Activated CD8-positive, alpha-beta T cell treated with anti-CD3 and anti-CD28 coated beads for 36 hours (primary cell): ENCODE measurements around the gene NCKAP5L. TPM values are rescaled to one million over a fixed set of nuclear protein-coding genes. Genes with fewer than 3 reads are reported as not detected.
"Not testable (repeated sequence)": the region's sequence is repeated elsewhere in the genome, so short reads cannot be mapped to it uniquely, and the experiment has no call there.

Experiments used
- ATAC-seq: fragments of 200-7000 bp; cut with Tn5 transposase; one replicate; pipeline ENCODE4 v1.10.0; 2021; ENCODE audit warnings: mild to moderate bottlenecking, moderate library complexity
- CTCF ChIA-PET: fragments of 350-600 bp; sonication (Branson Sonifier 250); formaldehyde crosslinking; loops from one replicate; lab custom pipeline; 2021; ENCODE audit warnings: antibody characterized with exemption; lab: Charles Lee
- POLR2A ChIA-PET: fragments of 350-600 bp; sonication (Branson Sonifier 250); formaldehyde crosslinking; loops from one replicate; lab custom pipeline; 2021; ENCODE audit warnings: antibody characterized with exemption; lab: Charles Lee
- DNase-seq: peaks from one replicate; pipeline ENCODE4 v3.0.0-alpha.2; 2020
- H3K27ac Mint-ChIP-seq: one replicate; pipeline ENCODE4 v1.8.0; 2021; ENCODE audit warnings: mild to moderate bottlenecking, mixed read lengths
- H3K27me3 Mint-ChIP-seq: one replicate; pipeline ENCODE4 v1.8.0; 2021; ENCODE audit warnings: mixed read lengths
- H3K36me3 Mint-ChIP-seq: one replicate; pipeline ENCODE4 v1.8.0; 2021; ENCODE audit warnings: low read depth, mixed read lengths
- H3K4me1 Mint-ChIP-seq: one replicate; pipeline ENCODE4 v1.8.0; 2021; ENCODE audit warnings: low read depth, mixed read lengths
- H3K4me3 Mint-ChIP-seq: one replicate; pipeline ENCODE4 v1.8.0; 2021; ENCODE audit warnings: mild to moderate bottlenecking, moderate library complexity, mixed read lengths
- H3K9me3 Mint-ChIP-seq: one replicate; pipeline ENCODE4 v1.8.0; 2021; ENCODE audit warnings: mixed read lengths
- intact Hi-C: fragments of 100-400 bp; cut with micrococcal nuclease; formaldehyde crosslinking; loops from one replicate; pipeline ENCODE4 v1.10.0; 2022
- total RNA-seq, 2 experiments: library from RNA; stranded (reverse); gene quantifications; one replicate each; pipeline ENCODE4 v1.2.3, GENCODE V29; 2021
- TF ChIP-seq, protein P1 (sequence below): fragments of 200-600 bp; IDR thresholded peaks from one replicate; pipeline ENCODE4 v1.8.0; 2022; ENCODE audit warnings: antibody characterized with exemption, mild to moderate bottlenecking

The NCKAP5L gene
- total RNA-seq, 2 experiments from 2014 or later: 5.5 to 5.7 TPM

- no peak overlapping the region for H3K4me3 Mint-ChIP-seq
- H3K27ac Mint-ChIP-seq: no peak overlapping the region
- H3K9me3 Mint-ChIP-seq: no peaks in the 10 kb centered on the region
- CTCF ChIA-PET: interaction anchor here (1.1 to 5.0 kb wide), 13 partner anchors 12 to 124 kb away, joined by 3 to 43 read pairs (median 7); partner anchors contain the start of genes BCDIN3D and TMBIM6
- H3K36me3 Mint-ChIP-seq: no peaks in the 10 kb centered on the region
- TF ChIP-seq, protein P1, sequence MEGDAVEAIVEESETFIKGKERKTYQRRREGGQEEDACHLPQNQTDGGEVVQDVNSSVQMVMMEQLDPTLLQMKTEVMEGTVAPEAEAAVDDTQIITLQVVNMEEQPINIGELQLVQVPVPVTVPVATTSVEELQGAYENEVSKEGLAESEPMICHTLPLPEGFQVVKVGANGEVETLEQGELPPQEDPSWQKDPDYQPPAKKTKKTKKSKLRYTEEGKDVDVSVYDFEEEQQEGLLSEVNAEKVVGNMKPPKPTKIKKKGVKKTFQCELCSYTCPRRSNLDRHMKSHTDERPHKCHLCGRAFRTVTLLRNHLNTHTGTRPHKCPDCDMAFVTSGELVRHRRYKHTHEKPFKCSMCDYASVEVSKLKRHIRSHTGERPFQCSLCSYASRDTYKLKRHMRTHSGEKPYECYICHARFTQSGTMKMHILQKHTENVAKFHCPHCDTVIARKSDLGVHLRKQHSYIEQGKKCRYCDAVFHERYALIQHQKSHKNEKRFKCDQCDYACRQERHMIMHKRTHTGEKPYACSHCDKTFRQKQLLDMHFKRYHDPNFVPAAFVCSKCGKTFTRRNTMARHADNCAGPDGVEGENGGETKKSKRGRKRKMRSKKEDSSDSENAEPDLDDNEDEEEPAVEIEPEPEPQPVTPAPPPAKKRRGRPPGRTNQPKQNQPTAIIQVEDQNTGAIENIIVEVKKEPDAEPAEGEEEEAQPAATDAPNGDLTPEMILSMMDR: no peak
- POLR2A ChIA-PET: interaction anchor here (0.5 to 1.0 kb wide), 3 partner anchors 116 to 228 kb away, joined by 3 read pairs; no protein-coding TSS in a partner anchor
- H3K27me3 Mint-ChIP-seq: no peaks in the 10 kb centered on the region
- ATAC-seq: no peak
- intact Hi-C loops: no loop called here
- no peaks in the 10 kb centered on the region for H3K4me1 Mint-ChIP-seq
- DNase-seq: no peak
Observed at GRCh38 chr12:49865109-49865781, 37.0 kb upstream of the NCKAP5L start.

DNA sequence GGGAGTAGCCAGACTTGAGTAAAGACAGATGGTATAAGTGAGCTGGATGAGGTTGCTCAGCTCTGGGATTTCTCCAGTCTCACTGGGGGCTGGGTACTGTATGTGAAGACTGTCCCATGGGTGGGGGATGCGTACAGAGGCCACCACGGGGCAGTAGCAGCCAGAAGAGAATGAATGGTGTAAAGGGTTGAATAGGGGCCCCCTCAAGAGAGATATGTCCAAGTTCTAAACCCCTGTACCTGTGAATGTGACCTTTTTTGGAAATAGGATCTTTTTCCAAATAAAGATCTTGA, 36.5 kb upstream of the NCKAP5L start:
- Mint-ChIP-seq H3K36me3 (no peaks in the 10 kb centered on the region), H3K27ac (no peak overlapping the region), H3K9me3 (no peaks in the 10 kb centered on the region), H3K27me3 (peaks cover 2% of the 10 kb centered on the region), H3K4me3 (no peak overlapping the region), H3K4me1 (no peaks in the 10 kb centered on the region)
- CTCF ChIA-PET: interaction anchor here (1.5 to 5.0 kb wide), 6 partner anchors 21 to 124 kb away, joined by 3 to 43 read pairs (median 7); partner anchors contain the start of genes BCDIN3D and TMBIM6
- POLR2A ChIA-PET: interaction anchor here (1.0 kb wide), 1 partner anchor 116 kb away, joined by 3 read pairs; no protein-coding TSS in a partner anchor
- intact Hi-C loops: no loop called here
- TF ChIP-seq, protein P1: no peak
- ATAC-seq (no peak), DNase-seq (no peak)

DNA sequence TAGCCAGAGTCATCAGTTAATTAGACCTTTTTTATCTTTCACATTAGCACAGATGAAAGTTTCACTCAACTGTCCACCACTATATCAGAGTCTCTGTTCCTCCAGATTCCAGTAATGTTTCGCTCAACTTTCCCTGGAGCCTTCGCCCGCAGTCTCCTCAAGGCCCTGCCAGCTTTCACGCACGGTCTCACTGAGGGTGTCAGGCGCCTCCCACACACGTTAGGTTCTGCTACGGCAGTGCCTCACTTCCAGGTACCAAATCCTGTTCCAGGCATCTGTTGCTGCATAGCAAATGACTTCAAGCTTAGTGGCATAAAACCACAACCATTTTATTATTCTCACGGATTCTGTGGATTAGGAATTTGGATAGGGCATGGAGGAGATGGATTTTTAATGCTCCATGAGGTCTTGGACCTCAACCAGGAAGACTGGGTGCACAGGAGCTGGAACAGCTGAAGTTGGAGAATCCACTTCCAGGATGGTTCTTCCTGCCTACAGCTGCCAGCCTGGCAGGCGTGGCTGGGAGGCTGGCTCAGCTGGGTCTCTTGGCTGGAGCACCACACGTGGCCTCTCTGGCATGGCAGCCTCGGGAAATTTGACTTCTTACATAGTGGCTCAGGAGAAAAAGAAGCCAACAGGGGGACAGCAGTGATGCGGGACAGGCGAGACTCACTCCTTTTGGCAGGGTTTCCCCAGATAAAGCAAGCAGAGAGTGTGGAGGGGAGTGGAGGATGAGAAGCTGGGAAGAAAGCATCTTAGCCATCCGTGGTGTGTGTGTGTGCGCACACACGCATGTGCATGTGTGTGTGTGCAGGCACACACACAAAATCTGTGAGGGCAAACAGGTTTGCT, 36.0 kb upstream of the NCKAP5L start:
- Mint-ChIP-seq H3K4me3 (no peak overlapping the region), H3K27me3 (peaks cover 3% of the 10 kb centered on the region), H3K27ac (no peak overlapping the region), H3K36me3 (no peaks in the 10 kb centered on the region), H3K9me3 (no peaks in the 10 kb centered on the region), H3K4me1 (no peaks in the 10 kb centered on the region)
- DNase-seq (no peak), ATAC-seq (no peak)
- TF ChIP-seq, protein P1: no peak
- intact Hi-C loops: no loop called here
- POLR2A ChIA-PET: interaction anchor here (1.0 kb wide), 2 partner anchors 95 to 115 kb away, joined by 3 read pairs; no protein-coding TSS in a partner anchor
- CTCF ChIA-PET: interaction anchor here (0.9 to 4.3 kb wide), 8 partner anchors 9 to 123 kb away, joined by 3 to 19 read pairs (median 5); partner anchors contain the start of genes BCDIN3D and TMBIM6

- POLR2A ChIA-PET, intact Hi-C loops, H3K4me1 Mint-ChIP-seq, H3K9me3 Mint-ChIP-seq, H3K27ac Mint-ChIP-seq, CTCF ChIA-PET, H3K4me3 Mint-ChIP-seq, DNase-seq, ATAC-seq, H3K36me3 Mint-ChIP-seq, H3K27me3 Mint-ChIP-seq: not testable (repeated sequence)
Observed at GRCh38 chr12:49860921-49861320, 32.7 kb upstream of the NCKAP5L start.

- POLR2A ChIA-PET: interaction anchor here (0.7 kb wide), 1 partner anchor 67 kb away, joined by 3 read pairs; no protein-coding TSS in a partner anchor
- not testable (repeated sequence) for H3K27ac Mint-ChIP-seq, H3K4me1 Mint-ChIP-seq
Observed at GRCh38 chr12:49855890-49856289, 27.7 kb upstream of the NCKAP5L start.

More at GRCh38 chr12:49855890-49856289, 27.7 kb upstream of the NCKAP5L start:
- intact Hi-C loops, H3K36me3 Mint-ChIP-seq, H3K27me3 Mint-ChIP-seq, DNase-seq, ATAC-seq, H3K9me3 Mint-ChIP-seq, H3K4me3 Mint-ChIP-seq: not testable (repeated sequence)
- CTCF ChIA-PET: interaction anchor here (1.3 to 2.4 kb wide), 2 partner anchors 11 to 111 kb away, joined by 4 to 9 read pairs; no protein-coding TSS in a partner anchor
